Dermis lymphatic vessel endothelial cell (primary cell): ENCODE results near the gene NPBWR2. TPM values are rescaled to one million over a fixed set of nuclear protein-coding genes. Genes with fewer than 3 reads are reported as not detected.

Experiments
- total RNA-seq: library from RNA; depleted of rRNA; stranded (reverse); fragments of >200 nt; gene quantifications from 2 replicates; pipeline ENCODE4 v1.2.1, GENCODE V29; 2014

Gene NPBWR2, protein sequence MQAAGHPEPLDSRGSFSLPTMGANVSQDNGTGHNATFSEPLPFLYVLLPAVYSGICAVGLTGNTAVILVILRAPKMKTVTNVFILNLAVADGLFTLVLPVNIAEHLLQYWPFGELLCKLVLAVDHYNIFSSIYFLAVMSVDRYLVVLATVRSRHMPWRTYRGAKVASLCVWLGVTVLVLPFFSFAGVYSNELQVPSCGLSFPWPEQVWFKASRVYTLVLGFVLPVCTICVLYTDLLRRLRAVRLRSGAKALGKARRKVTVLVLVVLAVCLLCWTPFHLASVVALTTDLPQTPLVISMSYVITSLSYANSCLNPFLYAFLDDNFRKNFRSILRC
- total RNA-seq: not detected in 2 replicates

GRCh38 chr20:64106981-64107735 is at the start of gene NPBWR2:
Gene NPBWR2, minus strand, starts transcription at chr20:64107565. Its CDS starts 734 bp downstream, at chr20:64106831.

DNA sequence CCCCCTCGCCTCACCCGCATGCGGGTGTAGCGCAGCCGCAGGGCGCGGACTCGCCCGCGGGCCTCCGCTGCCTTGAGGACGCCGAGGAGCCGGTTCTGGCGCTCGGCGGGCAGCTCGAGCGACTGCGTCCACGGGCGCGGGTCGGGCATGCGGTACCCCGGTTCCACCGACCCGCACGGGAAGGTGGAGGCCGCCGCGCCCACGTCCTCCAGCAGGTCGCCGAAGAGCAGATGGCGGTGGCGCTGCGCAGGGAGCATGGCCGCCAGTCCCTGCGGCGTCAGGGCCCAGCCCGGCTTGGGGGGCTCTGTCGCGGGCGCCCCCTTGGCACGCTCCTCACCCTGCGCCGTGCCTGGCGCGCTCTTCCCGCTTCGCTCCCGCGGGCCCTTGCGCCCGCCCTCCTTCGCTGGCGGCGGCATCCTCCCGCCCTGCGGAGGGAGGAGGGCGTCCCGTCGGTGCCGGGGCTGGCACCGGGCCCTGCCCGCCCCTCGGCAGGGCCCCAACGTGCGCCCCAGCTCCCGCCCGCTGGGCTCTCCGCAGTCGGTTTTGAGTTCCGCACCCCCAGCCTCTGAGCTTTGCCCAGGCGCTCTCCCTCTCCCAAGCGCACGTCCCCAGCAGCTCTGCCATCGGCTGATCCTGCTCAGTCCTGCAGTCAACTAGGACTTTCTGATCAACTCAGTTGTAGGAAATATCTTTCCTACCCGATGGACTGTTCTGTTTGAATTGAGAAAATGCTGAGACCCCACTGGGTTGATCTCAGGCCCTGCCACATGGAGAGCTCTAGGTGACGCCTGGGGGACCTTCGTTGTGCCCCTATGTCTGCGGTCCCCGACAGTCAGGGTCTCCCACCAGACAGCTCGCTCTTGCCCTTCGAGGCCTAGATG is 23.3 kb downstream of the NPBWR2 start, which contains the start of gene LKAAEAR1:
Gene LKAAEAR1 (minus strand): TSS at position 595 of the 881 bp plus-strand sequence. CDS start 179 bp downstream, at position 416.

DNA sequence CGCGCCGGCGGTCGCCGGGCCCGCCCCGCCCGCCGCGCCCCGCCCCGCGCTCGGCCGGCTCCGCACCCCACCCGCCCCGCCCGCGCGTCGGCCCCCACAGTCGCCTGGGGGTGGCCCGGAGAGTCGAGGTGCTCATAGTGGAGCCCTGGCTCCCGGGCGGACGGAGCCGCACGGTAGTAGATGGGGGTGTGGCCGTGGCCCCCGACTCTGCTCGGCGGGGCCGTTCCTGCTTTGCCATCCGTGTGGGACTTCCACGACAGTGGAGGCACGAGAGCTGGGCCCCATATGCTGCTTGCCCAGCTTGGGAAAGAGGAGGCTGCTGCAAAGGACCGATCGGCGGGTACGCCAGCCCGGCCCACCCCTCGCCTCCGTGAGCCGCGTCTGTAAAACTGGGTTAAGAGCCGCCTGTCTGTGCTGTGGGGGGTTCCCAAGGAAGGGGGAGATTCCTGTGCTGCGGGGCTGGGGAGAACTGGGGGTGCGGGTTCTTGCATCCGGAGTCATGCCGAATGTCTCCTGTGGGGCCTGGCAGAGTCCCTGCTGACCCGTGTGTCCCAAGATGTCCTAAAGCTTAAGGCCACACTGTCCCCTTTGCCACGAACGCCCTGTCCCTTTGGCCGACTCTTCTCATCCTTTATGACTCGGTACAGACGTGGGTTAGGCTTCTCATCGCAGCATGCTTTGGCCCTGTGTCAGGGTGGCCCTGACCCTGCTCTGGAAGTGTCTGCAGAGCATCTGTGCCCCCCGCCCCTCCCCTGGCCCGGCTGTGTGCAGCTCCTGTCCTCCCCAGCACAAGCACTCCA is 27.2 kb downstream of the NPBWR2 start, which contains the start of gene OPRL1:
Gene OPRL1 (plus strand): TSS at position 70 of the 800 bp plus-strand sequence. CDS start 12,639 bp downstream, outside the sequence.

DNA sequence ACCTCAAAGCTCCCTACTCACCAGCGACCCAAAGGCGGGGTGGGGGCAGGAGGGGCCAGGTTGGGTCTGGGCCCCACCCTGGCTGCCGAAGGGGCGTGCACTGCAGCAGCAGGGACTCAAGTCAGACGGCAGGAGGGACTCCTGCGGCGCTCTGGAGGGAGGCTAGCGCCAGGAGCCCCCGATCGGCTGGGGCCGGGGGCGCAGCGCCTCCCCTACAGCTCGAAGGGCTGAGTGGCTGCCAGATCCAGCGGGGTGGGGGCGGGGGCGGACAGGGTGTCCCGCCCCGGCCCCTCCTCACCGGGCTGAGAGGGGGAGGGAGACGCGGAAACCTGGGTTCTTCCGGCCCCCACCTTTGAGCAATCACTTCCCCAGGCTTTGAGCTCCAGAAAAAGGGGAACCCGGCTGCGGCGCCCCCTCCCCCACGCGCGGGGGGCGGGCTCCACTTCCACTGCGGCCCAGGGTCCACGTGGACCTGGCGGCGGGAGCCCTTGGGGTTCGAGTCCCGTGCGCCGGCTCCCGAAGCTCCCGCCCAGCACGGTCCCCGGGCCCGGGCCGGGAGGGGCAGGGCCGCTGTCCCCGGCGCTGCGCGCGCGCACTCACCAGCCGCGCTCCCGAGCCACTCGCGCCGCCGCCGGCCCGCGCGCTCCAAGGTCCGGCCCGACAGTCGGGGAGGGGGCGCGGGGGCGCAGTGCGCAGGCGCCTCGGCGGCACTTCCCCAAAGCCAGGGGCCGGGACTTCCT is 27.9 kb downstream of the NPBWR2 start, which contains the start of gene RGS19:
Gene RGS19 (minus strand): TSS at position 246 of the 740 bp plus-strand sequence. CDS start 2,632 bp downstream, outside the sequence.

GRCh38 chr20:64062596-64063388 is 44.6 kb downstream of the NPBWR2 start, which contains the start of gene TCEA2:
Gene TCEA2, plus strand, starts transcription at chr20:64063198. Its CDS starts 115 bp downstream, at chr20:64063313.

Other genes with a start within 250 kb of the NPBWR2 start
- gene ABHD16B, start 246.1 kb downstream of the NPBWR2 start, total RNA-seq: not detected in 2 replicates
- 140 and 150 TPM in 2 replicates for gene TPD52L2, start 242.3 kb downstream of the NPBWR2 start, total RNA-seq
- gene DNAJC5, start 212.4 kb downstream of the NPBWR2 start, total RNA-seq: 79.2 and 82.8 TPM in 2 replicates
- 31.2 and 33.3 TPM in 2 replicates for gene UCKL1, start 151.1 kb downstream of the NPBWR2 start, total RNA-seq
- gene ZNF512B, start 137.6 kb downstream of the NPBWR2 start, total RNA-seq: 7.9 TPM in 2 replicates
- 3.3 TPM in 2 replicates for gene SAMD10, start 127.9 kb downstream of the NPBWR2 start, total RNA-seq
- gene PRPF6, start 126.4 kb downstream of the NPBWR2 start, total RNA-seq: 65.9 and 73.3 TPM in 2 replicates
- 3.3 and 5.8 TPM in 2 replicates for gene C20orf204, start 71.4 kb downstream of the NPBWR2 start, total RNA-seq
- gene SOX18, start 57.9 kb downstream of the NPBWR2 start, total RNA-seq: 17.7 and 30.9 TPM in 2 replicates
- gene TCEA2, start 44.4 kb downstream of the NPBWR2 start, total RNA-seq: 34.2 and 34.3 TPM in 2 replicates
- 13.8 and 14.7 TPM in 2 replicates for gene RGS19, start 28.0 kb downstream of the NPBWR2 start, total RNA-seq
- 1.6 and 2.2 TPM in 2 replicates for gene OPRL1, start 27.5 kb downstream of the NPBWR2 start, total RNA-seq
- 0.17 TPM in 1 of 2 replicates, not detected in the other for gene LKAAEAR1, start 23.2 kb downstream of the NPBWR2 start, total RNA-seq
- gene MYT1, start 56.9 kb upstream of the NPBWR2 start, total RNA-seq: 0.09 and 0.33 TPM in 2 replicates
- gene PCMTD2, start 148.2 kb upstream of the NPBWR2 start, total RNA-seq: 66.9 and 126 TPM in 2 replicates